ENCODE measurements around the gene RNF151. TPM values are rescaled to one million over a fixed set of nuclear protein-coding genes. Genes with fewer than 3 reads are reported as not detected.
A peak's percentile ranks its signal among the peaks of the same experiment; 100 is the strongest.

The RNF151 gene
- total RNA-seq, 4 donors from 2014 or later, result not detected

- Histone ChIP-seq H3K4me1 (peaks cover 9 to 44% (median 12%) of the 10 kb centered on the region in 4 donors), H3K27me3 (no peaks in the 10 kb centered on the region), H3K36me3 (peaks cover 0 to 58% (median 3%) of the 10 kb centered on the region in 3 donors), H3K4me3 (no peak overlapping the region), H3K27ac (no peak overlapping the region), H3K9me3 (no peaks in the 10 kb centered on the region)
- DNase-seq, result no peak
- TF ChIP-seq CTCF (IDR thresholded peaks at IDR 0.05) (no peak), POLR2A (IDR thresholded peaks at IDR 0.05) (no peak)
Observed at GRCh38 chr16:2002406-2003230, 36.0 kb downstream of the RNF151 start.

GRCh38 chr16:2003231-2003826 is 36.7 kb downstream of the RNF151 start:
- Histone ChIP-seq H3K27me3 (no peaks in the 10 kb centered on the region), H3K4me1 (peaks cover 16 to 46% (median 19%) of the 10 kb centered on the region in 4 donors), H3K9me3 (no peaks in the 10 kb centered on the region), H3K4me3 (no peak overlapping the region), H3K36me3 (peaks cover 0 to 51% (median 3%) of the 10 kb centered on the region in 3 donors), H3K27ac (peak overlapping the region in 1 of 4 donors; percentile 72)
- DNase-seq, result no peak
- TF ChIP-seq POLR2A (IDR thresholded peaks at IDR 0.05), result no peak
- TF ChIP-seq CTCF (IDR thresholded peaks at IDR 0.05), result no peak

GRCh38 chr16:2003827-2004641 is 37.4 kb downstream of the RNF151 start:
- Histone ChIP-seq H3K27me3 (no peaks in the 10 kb centered on the region), H3K4me3 (peak overlapping the region in 1 of 4 donors; percentile 20), H3K9me3 (no peaks in the 10 kb centered on the region), H3K27ac (peak overlapping the region in 3 of 4 donors; percentile 49 to 72 (median 55)), H3K36me3 (peaks cover 0 to 44% (median 3%) of the 10 kb centered on the region in 3 donors), H3K4me1 (peaks cover 16 to 51% (median 24%) of the 10 kb centered on the region in 4 donors)
- DNase-seq, result peak; percentile 93 to 96 (median 95)
- TF ChIP-seq CTCF (IDR thresholded peaks at IDR 0.05) (peak; percentile 94 to 98 (median 98)), POLR2A (IDR thresholded peaks at IDR 0.05) (no peak)

GRCh38 chr16:2004795-2005517 is 38.3 kb downstream of the RNF151 start:
- peaks cover 16 to 51% (median 24%) of the 10 kb centered on the region in 4 donors for H3K4me1 ChIP-seq
- no peak overlapping the region for H3K27ac ChIP-seq
- no peak for TF ChIP-seq CTCF (IDR thresholded peaks at IDR 0.05)
- TF ChIP-seq POLR2A (IDR thresholded peaks at IDR 0.05), result no peak
- peaks cover 0 to 35% (median 3%) of the 10 kb centered on the region in 3 donors for H3K36me3 ChIP-seq
- no peaks in the 10 kb centered on the region for H3K27me3 ChIP-seq
- H3K4me3 ChIP-seq, result no peak overlapping the region
- no peaks in the 10 kb centered on the region for H3K9me3 ChIP-seq
- no peak for DNase-seq

- DNase-seq, result no peak
- TF ChIP-seq CTCF (IDR thresholded peaks at IDR 0.05) (no peak), POLR2A (IDR thresholded peaks at IDR 0.05) (no peak)
- Histone ChIP-seq H3K27me3 (no peaks in the 10 kb centered on the region), H3K9me3 (no peaks in the 10 kb centered on the region), H3K4me1 (peaks cover 16 to 58% (median 24%) of the 10 kb centered on the region in 4 donors), H3K27ac (no peak overlapping the region), H3K36me3 (peaks cover 0 to 28% (median 3%) of the 10 kb centered on the region in 3 donors), H3K4me3 (no peak overlapping the region)
Observed at GRCh38 chr16:2005646-2006045, 39.0 kb downstream of the RNF151 start.
